Stimulated activated CD8-positive, alpha-beta memory T cell treated with anti-CD3 and anti-CD28 coated beads, Interleukin-4, amount 100 ng/mL, for 1 hour (primary cell): ENCODE data around the gene RALGAPB.
"Not testable (repeated sequence)": the region's sequence is repeated elsewhere in the genome, so short reads cannot be mapped to it uniquely, and the experiment has no call there.

Source experiments
- DNase-seq, 2 donors: peaks; one replicate each; pipeline ENCODE4 v3.0.0-alpha.2; 2020; ENCODE audit warnings: low read depth in 2 of 2, low spot score in 1 of 2

RALGAPB gene

DNA sequence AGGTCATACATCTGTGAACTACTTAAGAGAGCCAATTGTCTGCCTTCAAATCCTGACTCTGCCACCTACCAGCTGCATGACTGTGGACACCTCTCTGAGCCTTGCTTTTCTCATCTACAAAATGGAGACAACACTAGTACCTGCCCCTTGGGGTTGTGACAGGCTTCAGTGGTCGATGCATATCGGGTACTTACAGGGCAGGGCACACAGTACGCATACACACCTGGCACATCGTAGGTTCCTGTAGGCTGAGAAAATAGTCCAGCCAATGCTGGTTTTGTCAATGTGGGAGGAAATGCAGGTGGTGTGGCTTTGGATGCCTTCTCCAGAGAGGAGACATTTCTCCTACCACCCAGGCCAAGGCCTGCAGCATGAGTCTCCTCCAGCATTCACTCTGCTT lies 110.7 kb downstream of the RALGAPB start:
- no peak for DNase-seq

DNA sequence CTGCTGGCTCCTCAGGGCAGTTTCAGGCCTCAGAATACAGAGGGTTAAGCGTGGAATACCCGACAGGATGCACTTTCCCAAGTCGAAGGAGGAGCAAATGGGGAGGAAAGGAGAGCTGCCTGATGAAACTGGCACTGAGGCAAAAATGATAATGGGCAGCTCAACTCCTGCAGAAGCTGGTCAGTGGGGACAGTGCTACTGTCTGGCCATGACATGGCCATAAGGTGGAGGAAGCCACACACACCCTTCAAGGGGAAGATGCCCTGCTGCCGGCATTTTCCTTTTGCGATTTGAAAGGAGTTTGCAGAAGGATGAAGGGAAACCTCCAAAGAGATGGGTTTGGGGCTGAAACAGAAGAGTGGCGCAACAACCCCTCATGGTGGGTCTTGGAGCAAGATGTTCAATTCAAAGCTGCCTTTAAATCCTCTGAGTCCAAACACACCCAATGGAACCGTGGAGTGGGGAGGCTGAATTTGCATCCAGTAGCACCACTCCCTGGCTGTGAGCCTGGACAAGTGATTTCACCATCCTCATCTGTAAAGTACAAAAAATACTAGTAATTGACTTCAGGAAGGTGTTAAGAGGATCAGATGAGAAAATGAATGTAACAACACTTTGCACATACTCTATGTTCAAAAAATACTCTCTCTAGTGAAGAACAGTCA lies 111.6 kb downstream of the RALGAPB start:
- no peak for DNase-seq

DNA sequence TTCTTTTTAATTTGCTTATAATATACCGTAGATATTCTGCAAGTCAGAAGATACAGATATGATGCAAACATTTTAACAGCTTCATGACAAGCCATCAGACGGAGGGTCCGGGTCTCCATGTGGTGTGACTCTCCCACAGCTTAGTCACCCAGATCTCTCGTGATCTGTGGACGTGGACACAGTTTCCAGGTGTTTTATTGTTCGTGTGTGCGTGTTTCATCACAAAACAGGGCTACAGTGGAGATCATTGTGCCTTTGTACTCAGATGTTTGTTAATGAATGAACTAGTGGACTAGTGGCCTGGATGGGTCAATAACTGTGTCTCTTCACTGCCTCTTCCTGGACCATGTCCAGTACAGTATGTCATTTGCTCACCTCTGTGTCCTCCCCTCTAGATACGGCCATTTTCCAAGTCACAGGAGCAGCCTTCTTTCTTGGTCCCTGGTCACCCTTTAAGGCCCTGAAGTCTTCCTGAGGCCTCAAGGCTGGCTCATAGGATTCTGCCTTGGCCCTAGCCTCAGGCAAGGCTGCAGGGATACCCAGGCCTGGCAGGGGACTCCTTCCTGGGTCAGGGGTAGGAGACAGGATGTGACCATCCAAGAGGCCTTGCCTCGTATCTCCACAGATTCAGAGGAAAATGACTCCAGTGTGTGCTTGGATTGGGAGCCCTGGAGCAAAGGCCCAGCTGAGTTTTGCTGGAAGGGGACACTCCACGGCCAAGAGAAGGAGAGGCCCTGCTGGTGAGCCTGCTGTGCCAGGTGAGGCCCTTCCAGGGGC lies 112.9 kb downstream of the RALGAPB start:
- DNase-seq = no peak

DNA sequence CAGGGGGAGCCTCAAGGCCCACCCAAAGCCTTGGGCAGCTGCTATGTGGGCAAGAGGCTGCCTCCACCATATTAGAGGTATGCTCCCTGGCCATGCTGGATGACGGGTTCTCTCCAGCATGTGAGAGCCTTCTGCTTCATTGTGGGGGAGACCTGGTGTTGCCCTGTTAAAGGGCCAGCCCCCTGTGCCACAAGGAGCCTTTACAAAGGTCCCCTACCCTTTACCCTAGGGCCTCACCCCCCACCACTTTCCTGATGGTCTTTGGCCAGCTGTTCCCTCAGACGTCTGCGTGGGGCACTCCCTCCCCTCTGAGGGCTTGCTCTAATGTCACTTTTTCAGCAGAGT lies 113.5 kb downstream of the RALGAPB start:
- no peak for DNase-seq

DNA sequence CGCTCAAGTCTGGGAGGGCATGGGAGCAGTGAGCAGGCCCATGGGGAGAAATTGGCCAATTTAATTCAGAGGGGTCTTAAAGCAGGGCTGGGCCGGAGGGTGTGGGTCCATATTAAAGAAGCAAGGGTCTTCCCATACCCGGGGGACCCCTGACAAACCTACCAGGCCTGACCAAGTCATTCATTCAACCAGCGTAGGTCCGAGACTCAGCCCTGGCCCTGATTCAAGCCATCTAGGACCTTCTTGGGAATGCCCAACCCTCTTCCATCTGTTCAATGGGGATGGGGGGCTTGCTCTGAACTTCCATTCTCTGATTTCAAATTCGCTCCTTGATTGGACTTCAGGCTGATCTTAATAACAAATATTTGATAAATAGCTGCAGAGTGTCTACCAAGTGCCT lies 115.7 kb downstream of the RALGAPB start:
- no peak for DNase-seq

DNA sequence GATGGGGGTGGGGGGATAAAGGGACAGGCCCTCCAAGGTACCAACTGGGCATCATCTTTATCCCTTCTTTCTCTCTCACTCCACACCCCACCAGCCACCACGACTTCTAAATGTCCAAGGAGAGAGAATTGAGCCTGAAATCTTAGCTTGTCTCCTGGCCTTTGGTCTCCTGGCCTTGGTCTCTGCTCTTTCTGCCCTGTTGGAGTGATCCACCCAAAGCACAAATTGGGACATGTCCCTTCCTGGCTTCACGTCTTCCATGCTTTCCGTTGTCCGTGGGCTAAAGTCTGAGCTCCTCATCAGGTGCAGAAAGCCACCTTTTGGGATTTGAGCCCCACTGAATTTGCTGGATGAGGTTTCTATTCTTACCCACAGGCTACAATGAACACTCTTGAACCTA lies 116.7 kb downstream of the RALGAPB start:
- DNase-seq = no peak

DNA sequence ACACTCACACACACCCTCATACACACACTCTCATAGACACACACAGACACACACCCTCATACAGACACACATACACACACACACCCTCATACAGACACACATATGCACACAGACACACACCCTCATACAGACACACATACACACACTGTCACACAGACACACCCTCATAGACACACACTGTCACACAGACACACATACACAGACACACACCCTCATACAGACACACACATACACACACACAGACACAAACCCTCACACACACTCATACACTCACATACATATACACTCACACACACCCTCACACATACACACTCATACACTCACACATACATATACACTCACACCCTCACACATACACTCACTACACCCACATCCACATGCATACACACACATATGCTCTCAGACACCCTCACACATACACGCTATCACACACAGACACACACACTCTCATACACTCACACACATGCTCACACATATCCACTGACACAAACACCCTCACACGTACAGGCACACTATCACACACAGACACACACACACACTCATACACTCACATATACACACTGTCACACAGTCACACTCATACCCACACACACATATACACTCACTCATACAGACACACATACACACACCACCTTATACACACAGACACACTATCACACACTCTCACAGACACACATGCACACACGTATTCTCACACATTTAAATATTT lies 117.5 kb downstream of the RALGAPB start:
- DNase-seq = no peak

DNA sequence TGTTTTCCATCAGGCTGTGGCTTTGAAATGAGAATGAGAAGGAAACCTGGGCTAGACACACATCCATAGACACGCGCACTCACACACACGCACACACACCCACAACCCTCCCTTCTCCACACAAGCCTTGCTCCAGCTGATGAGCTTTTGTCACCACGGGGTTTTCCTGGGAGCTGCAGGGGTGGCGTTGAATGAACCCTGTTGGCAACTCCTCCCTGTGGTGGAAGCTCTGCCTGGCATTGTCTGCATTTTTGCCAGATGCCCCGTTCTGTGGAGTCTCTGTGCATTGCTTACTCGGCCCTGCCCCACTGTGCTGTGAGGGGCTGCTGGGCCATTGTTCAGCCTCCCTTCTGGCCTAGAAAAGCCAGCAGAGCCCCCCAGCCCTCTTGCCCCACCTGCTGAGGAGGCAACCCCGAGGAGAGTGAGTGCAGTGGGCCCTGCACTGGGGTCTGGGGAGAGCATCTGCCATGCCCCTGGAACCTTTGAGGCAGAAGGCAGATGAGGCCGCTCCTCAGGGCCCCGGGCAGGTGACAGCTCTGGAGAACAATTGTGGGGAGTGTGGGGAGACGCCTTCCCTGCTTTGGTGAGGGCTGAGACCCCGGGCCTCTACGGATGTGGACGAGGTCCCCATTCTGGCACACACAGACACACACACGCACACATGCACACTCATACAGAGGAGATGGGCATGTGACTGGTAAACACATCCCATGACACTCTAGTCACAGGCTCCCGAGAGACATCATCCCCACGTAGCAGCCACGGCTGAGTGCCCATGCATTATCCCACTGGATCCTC lies 118.2 kb downstream of the RALGAPB start:
- no peak for DNase-seq

DNA sequence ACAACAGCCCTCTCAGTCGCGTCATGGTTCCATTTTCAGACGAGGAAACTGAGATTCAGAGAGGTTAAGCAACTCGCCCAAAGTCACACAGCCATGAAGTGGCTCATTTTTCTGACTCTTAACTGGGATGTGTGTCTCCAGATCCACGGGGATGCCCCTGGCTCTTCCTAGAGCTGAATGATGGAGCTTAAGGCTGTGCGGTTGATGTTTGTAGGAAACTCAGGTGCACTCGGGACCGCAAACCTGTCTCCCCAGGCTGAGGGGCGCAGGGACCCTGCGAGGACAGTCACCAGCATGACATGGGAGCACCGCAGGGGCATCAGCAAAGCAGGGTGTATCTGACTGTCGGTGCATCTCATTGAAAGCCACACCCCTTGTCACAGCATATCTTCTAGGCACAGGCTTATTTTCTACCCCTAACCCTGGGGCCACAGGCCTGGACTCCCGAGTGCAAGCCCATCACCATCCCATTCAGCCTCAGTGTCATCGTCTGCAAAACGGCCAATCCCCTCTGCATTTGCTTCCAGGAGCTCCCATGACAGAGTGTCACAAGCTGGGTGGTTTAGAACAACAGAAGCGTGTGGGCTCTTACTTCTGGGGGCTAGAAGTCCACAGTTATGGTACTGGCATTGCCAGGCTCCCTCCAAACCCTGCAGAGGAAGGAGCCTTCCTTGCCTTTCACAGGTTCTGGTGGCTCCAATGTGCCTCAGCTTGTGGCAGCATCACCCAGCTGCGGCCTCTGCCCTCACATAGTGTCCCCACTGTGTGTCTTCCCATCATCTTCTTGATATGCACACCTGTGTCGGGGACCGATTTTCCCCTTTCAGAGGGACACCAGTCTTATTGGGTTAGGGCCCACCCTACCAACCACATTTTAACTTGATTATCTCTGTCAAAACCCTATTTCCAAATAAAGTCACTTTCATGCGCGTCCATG lies 119.1 kb downstream of the RALGAPB start:
- no peak for DNase-seq

DNA sequence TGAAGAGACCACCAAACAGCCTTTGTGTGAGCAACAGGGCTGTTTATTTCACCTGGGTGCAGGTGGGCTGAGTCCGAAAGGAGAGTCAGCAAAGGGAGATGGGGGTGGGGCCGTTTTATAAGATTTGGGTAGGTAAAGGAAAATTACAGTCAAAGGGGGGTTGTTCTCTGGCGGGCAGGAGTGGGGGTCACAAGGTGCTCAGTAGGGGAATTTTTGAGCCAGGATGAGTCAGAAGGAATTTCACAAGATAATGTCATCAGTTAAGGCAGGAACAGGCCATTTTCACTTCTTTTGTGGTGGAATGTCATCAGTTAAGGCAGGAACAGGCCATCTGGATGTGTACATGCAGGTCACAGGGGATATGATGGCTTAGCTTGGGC lies 119.8 kb downstream of the RALGAPB start:
- not testable (repeated sequence) for DNase-seq

DNA sequence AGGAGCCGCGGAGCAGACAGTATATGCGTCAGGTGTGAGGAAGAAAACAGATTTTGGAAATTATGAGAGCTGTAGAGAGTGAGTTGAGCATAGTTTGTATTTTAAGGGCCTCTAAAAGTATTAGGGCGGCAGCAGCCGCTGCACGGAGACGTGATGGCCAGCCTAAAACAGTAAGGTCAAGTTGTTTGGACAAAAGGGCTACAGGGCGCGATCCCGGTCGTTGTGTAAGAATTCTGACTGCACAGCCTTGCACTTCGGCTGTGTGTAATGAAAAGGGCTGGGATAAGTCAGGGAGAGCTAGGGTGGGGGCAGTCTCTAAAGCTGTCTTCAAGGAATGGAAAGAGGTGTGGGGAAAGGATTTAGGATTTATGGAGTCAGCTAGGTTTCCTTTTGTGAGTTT lies 121.6 kb downstream of the RALGAPB start:
- not testable (repeated sequence) for DNase-seq

DNA sequence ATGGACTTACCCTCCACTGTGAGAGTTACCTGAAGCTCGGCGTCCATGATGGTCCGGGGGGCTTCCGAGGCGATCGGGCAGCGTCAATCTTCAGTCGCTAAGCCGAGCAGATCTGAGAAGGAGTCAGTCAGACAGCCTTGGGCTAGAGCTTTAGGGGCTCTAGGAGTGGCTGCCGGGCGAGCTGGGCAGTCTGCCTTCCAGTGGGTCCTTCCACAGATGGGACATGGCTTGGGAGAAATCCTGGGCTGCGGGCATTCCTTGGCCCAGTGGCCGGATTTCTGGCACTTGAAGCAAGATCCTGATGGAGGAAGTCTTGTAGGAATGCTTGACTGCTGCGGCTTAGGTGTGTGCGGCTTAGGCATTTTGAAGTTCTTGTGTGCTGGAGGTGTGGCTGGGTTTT lies 123.2 kb downstream of the RALGAPB start:
- not testable (repeated sequence) for DNase-seq

DNA sequence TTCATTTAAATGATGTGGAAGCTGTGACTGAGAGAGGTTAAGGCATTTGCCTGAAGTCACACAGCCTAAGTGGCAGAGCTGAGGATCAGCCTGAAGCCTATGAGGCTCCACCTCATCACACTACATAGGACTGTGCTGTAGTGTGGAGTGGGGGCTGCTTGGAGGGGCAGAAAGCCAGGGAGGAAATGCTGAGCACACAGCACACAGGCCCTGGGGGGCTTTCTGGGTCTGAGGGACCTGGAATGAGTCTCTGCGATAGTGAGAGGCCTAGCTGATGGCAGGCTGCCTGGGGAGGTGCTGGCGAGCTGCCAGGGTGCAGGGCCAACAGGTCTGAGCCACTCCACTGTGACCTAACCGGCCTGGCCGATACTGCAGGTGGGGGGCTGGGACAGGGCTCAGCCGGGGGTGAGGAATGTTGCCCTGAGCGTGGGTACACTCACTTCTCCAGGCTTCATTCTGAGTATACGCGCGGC lies 126.8 kb downstream of the RALGAPB start:
- no peak for DNase-seq

DNA sequence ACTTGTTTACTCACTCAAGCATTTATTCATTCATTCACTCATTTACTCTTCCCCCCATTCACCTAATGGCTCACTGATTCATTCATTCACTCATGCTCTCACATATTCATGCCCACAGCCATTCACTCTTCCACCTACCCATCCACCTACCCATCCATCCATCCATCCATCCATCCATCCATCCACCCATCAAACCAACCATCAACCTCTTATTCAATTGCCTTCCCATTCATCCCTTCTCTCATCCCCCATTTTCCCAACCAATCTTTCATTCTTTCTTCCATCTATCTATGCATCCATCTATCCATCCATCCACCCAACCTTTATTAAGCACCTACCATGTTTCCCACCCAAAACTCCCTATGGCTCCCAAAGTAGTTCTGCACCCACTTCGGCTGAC lies 127.4 kb downstream of the RALGAPB start:
- no peak for DNase-seq

DNA sequence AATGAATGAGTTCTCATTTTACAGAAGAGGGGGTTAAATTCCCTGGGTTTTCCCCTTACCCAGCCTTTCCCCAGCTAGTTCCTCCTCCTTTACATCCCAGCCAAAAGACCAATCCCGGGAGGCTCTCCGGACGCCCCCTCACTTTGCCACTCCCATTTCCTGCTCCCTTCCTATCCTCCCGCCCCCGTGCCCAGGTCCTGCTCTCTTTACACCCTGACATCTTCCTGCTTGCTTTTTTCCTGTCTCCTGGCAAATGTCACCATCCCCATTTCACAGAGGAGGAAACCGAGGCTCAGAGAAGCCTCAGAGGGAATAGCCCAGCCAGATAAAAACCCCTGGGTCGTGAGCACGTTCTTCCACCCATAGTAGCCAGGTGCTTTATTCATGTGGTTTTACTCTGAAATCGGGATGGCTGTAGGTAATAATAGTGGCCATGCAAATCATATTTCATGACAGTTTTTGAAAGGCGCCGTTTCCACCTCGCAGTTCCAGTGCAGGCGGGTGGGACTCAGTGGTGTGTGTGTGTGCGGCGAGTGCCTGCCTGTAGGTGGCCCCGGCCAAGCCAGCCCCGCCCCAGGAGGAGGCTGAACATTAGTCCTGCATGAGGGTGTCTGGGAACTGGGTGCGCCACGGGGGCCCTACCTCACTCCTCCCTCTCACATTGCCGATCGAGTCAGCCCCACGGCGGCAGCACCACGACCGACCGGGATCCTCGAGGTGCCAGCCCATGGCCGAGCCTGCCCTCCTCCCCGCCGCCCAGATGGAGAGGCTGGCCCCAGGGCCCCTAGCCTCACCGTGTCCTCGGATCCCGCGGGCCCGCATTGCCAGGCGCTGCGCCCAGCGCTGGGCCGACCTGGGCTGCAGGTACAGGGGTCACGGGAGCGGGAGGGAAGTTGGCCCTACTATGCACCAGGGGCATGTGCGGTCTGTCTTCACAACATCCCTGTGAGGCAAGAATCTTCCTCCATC lies 128.9 kb downstream of the RALGAPB start, which contains the start of gene ARHGAP40:
Gene ARHGAP40, plus strand, starts transcription at position 594 of the 969 bp plus-strand sequence.
- DNase-seq = no peak

DNA sequence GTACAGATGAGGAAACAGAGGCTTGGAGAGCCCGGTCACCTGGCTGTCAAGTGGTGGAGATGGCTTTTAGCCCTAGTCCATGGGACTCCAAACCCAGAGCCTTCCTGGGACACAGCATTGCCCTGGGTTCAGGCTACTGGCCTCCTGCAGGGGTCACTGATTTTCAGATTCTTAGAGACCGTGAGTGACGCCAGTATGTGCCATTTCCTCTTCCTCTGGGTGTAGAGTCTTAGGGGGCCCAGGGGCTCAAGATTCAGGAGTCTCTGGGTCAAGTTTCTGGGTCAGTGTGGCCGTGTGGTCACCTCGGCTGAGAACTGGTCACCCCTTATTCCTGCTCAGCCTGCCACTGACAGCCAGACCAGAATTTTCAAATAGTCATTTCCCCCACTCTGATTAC lies 129.5 kb downstream of the RALGAPB start:
- DNase-seq = no peak

DNA sequence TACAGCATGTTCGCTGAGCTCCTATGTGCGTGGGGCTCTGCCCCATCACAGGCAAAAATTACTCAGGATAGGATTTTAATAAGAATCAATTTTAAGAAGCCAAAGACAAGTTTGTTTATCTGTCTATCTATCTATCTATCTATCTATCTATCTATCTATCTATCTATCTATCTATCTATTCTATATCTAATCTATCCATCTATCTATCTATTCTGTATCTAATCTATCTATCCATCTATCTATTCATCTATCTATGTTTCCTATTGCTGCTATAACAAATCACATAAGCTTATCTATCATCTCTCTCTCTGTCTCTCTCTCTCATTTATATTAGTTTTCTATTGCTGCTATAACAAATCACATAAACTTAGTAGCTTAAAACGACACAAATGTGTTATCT lies 130.6 kb downstream of the RALGAPB start:
- no peak for DNase-seq

DNA sequence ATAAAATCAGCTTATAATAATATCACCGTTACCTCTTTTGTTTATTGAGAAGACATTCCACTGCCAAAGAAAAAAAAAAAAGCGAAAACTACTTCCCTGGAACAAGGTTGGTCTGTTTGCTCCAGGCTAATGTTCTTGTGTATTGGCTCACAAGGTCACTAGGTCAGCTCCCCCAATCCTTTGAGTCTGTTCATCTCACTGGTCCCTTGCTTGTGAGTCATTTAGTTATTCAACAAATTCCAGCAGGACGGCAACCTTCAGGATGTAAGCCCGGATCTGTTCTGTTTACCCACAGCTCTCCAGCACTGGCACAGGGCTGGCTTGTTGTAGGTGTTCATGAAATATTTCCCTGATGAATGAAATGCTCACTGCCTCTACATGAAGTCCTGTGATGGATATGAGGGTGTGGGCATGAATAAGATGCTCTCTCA lies 132.2 kb downstream of the RALGAPB start:
- DNase-seq = no peak

DNA sequence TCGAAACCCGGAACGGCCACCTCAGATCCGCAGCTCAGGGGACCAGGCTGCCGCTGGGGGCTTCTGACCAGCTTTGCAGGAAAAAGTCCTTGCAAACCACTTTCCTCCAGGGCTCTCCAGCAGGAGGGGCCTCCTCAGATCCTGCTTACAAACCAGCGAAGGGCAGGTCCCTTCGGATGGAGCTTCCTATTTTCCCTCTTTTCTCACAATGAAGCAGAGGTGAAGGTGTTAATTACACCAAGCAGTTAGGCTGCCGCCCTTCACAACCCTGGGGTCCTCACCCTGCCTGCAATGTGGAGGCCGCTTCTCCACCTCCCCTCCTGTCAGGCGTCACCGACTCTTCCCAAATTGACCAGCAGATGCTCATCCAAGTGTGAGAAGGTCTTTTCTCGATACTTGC lies 134.7 kb downstream of the RALGAPB start:
- DNase-seq = no peak
